ENCODE measurements around the gene ATG16L1. TPM values are rescaled to one million over a fixed set of nuclear protein-coding genes. Genes with fewer than 3 reads are reported as not detected.

ATG16L1 gene
- polyA plus RNA-seq, 1 donor (not counting 4 experiments of a cell fraction or from before 2014, with no cell fraction given), result 38.5 TPM

DNA sequence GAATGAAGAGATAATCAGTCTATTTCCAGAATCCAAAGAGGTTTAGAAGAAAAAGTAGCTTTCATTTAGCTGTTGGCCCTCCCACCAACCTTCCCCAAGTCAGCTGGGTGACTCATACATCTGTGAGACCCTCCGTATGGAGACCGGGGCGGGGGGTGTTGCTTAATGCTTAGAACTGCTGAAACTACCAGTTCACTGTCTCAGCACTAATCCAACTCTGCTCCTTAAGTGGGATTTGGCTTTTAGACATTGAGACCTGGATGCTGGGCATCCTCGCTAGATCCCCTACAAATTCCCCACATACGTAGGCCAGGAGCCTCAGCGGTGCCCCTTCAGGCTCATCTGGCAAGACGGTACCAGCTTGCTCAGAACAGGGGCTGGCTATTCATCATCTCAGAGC, 56.1 kb downstream of the ATG16L1 start, which contains the start of gene SAG:
SAG (plus strand) TSS at position 252 of the 400 bp plus-strand sequence. CDS start 1,374 bp downstream, outside the sequence.
- DNase-seq (ENCODE audit: low read depth, low spot score), result no peak
- H3K27ac ChIP-seq (ENCODE audit: control insufficient read depth, insufficient read depth, low read length), result no peak within 1 kb of the TSS
- H3K79me2 ChIP-seq (ENCODE audit: control insufficient read depth, insufficient read depth, low read length), result no peaks in the 10 kb centered on the region
- peaks cover 14% of the 10 kb centered on the region for H3K27me3 ChIP-seq (ENCODE audit: control insufficient read depth, extremely low read depth, insufficient read depth, low read length)
- dilution Hi-C loops (cut with MboI; ENCODE audit: extremely low pct_ligation_motif_present, low sequenced_read_pairs), result no loop called here
- no peaks in the 10 kb centered on the region for H3K4me1 ChIP-seq (ENCODE audit: control insufficient read depth, extremely low read depth, insufficient read depth, low read length)
- TF ChIP-seq, protein P1, sequence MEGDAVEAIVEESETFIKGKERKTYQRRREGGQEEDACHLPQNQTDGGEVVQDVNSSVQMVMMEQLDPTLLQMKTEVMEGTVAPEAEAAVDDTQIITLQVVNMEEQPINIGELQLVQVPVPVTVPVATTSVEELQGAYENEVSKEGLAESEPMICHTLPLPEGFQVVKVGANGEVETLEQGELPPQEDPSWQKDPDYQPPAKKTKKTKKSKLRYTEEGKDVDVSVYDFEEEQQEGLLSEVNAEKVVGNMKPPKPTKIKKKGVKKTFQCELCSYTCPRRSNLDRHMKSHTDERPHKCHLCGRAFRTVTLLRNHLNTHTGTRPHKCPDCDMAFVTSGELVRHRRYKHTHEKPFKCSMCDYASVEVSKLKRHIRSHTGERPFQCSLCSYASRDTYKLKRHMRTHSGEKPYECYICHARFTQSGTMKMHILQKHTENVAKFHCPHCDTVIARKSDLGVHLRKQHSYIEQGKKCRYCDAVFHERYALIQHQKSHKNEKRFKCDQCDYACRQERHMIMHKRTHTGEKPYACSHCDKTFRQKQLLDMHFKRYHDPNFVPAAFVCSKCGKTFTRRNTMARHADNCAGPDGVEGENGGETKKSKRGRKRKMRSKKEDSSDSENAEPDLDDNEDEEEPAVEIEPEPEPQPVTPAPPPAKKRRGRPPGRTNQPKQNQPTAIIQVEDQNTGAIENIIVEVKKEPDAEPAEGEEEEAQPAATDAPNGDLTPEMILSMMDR (optimal IDR thresholded peaks at IDR 0.05 in 1 of 3, IDR thresholded peaks at IDR 0.05 in 1 of 3, conservative IDR thresholded peaks at IDR 0.05 in 1 of 3; ENCODE audit: extremely low read depth in 1 of 3, insufficient read depth in 2 of 3, low read length in 3 of 3), result no peak
- no peak for TF ChIP-seq EZH2 (IDR thresholded peaks at IDR 0.05; ENCODE audit: low read length)
- no peaks in the 10 kb centered on the region for H3K9me1 ChIP-seq (ENCODE audit: control insufficient read depth, extremely low read depth, insufficient read depth, low read length)
- no peak within 1 kb of the TSS for H3K4me3 ChIP-seq (ENCODE audit: control insufficient read depth in 2 of 3, extremely low read depth in 1 of 3, insufficient read depth in 2 of 3, low read depth in 1 of 3, low read length in 3 of 3)
- no peaks in the 10 kb centered on the region for H3K9me3 ChIP-seq (ENCODE audit: control insufficient read depth, low read depth, low read length)
- FAIRE-seq, result no peak
- H3K36me3 ChIP-seq (ENCODE audit: control insufficient read depth in 2 of 2, extremely low read depth in 1 of 2, insufficient read depth in 2 of 2, low read length in 2 of 2), result no peaks in the 10 kb centered on the region
- H2AFZ ChIP-seq (ENCODE audit: control insufficient read depth, low read length), result no peak within 1 kb of the TSS
- no peaks in the 10 kb centered on the region for H4K20me1 ChIP-seq (ENCODE audit: control insufficient read depth, extremely low read depth, insufficient read depth, low read length)
- H3K4me2 ChIP-seq (ENCODE audit: control insufficient read depth, extremely low read depth, insufficient read depth, low read depth, low read length), result no peak within 1 kb of the TSS
- H3K9ac ChIP-seq (ENCODE audit: control insufficient read depth, extremely low read depth, insufficient read depth, low read length), result no peak within 1 kb of the TSS

GRCh38 chr2:233311241-233311926, 59.9 kb downstream of the ATG16L1 start:
- H3K9me3 ChIP-seq (ENCODE audit: control insufficient read depth, low read depth, low read length), result no peaks in the 10 kb centered on the region
- no peaks in the 10 kb centered on the region for H3K79me2 ChIP-seq (ENCODE audit: control insufficient read depth, insufficient read depth, low read length)
- no peak overlapping the region for H3K9ac ChIP-seq (ENCODE audit: control insufficient read depth, extremely low read depth, insufficient read depth, low read length)
- DNase-seq (ENCODE audit: low read depth, low spot score), result no peak
- H3K9me1 ChIP-seq (ENCODE audit: control insufficient read depth, extremely low read depth, insufficient read depth, low read length), result no peaks in the 10 kb centered on the region
- H3K4me2 ChIP-seq (ENCODE audit: control insufficient read depth, extremely low read depth, insufficient read depth, low read depth, low read length), result no peak overlapping the region
- H4K20me1 ChIP-seq (ENCODE audit: control insufficient read depth, extremely low read depth, insufficient read depth, low read length), result no peaks in the 10 kb centered on the region
- no peaks in the 10 kb centered on the region for H3K4me1 ChIP-seq (ENCODE audit: control insufficient read depth, extremely low read depth, insufficient read depth, low read length)
- no peak for FAIRE-seq
- dilution Hi-C loops (cut with MboI; ENCODE audit: extremely low pct_ligation_motif_present, low sequenced_read_pairs), result no loop called here
- H3K27ac ChIP-seq (ENCODE audit: control insufficient read depth, insufficient read depth, low read length), result no peak overlapping the region
- H2AFZ ChIP-seq (ENCODE audit: control insufficient read depth, low read length), result no peak overlapping the region
- H3K27me3 ChIP-seq (ENCODE audit: control insufficient read depth, extremely low read depth, insufficient read depth, low read length), result peaks cover 18% of the 10 kb centered on the region
- H3K36me3 ChIP-seq (ENCODE audit: control insufficient read depth in 2 of 2, extremely low read depth in 1 of 2, insufficient read depth in 2 of 2, low read length in 2 of 2), result no peaks in the 10 kb centered on the region
- no peak for TF ChIP-seq EZH2 (IDR thresholded peaks at IDR 0.05; ENCODE audit: low read length)
- TF ChIP-seq, protein P1 (optimal IDR thresholded peaks at IDR 0.05 in 1 of 3, IDR thresholded peaks at IDR 0.05 in 1 of 3, conservative IDR thresholded peaks at IDR 0.05 in 1 of 3; ENCODE audit: extremely low read depth in 1 of 3, insufficient read depth in 2 of 3, low read length in 3 of 3), result no peak
- no peak overlapping the region for H3K4me3 ChIP-seq (ENCODE audit: control insufficient read depth in 2 of 3, extremely low read depth in 1 of 3, insufficient read depth in 2 of 3, low read depth in 1 of 3, low read length in 3 of 3)

All from keratinocyte (primary cell).